GM20431 (cell line): ENCODE data around the gene S100A16.

ENCODE experiments used
- in situ Hi-C: fragments of 300-500 bp; cut with MseI, MboI; formaldehyde crosslinking; loops from one replicate; pipeline ENCODE4 v1.15.0; 2020; ENCODE audit warnings: low sequenced_read_pairs; ENCODE audit not compliant: unreplicated experiment

The S100A16 gene

GRCh38 chr1:153612755-153613331 is at the start of gene S100A16:
Gene S100A16, minus strand, starts transcription at chr1:153613137. Its CDS starts 4,986 bp downstream, at chr1:153608151.
- in situ Hi-C loops, result no loop called here

GRCh38 chr1:153662269-153662668 is 49.3 kb upstream of the S100A16 start:
- in situ Hi-C loops, result loop anchor here (25.0 kb wide), 1 partner anchor 325 kb away; the partner anchor contains the start of genes JTB, RAB13 and RPS27

- in situ Hi-C loops, result loop anchor here (25.0 kb wide), 1 partner anchor 326 kb away; the partner anchor contains the start of genes JTB, RAB13 and RPS27
These were observed 48.3 kb upstream of the S100A16 start for GRCh38 chr1:153661111-153661708.

GRCh38 chr1:153659656-153660055 is 46.7 kb upstream of the S100A16 start:
- in situ Hi-C loops, result loop anchor here (25.0 kb wide), 1 partner anchor 328 kb away; the partner anchor contains the start of genes JTB, RAB13 and RPS27

- in situ Hi-C loops, result loop anchor here (25.0 kb wide), 1 partner anchor 328 kb away; the partner anchor contains the start of genes JTB, RAB13 and RPS27
These were observed 46.2 kb upstream of the S100A16 start for GRCh38 chr1:153659175-153659534.

GRCh38 chr1:153658400-153659174 is 45.6 kb upstream of the S100A16 start, which contains the start of gene SNAPIN:
Gene SNAPIN, plus strand, starts transcription at chr1:153658703. Its CDS starts 41 bp downstream, at chr1:153658744.
- in situ Hi-C loops, result loop anchor here (25.0 kb wide), 1 partner anchor 329 kb away; the partner anchor contains the start of genes JTB, RAB13 and RPS27

GRCh38 chr1:153655333-153655732 is 42.4 kb upstream of the S100A16 start:
- in situ Hi-C loops, result loop anchor here (25.0 kb wide), 1 partner anchor 332 kb away; the partner anchor contains the start of genes JTB, RAB13 and RPS27

- in situ Hi-C loops, result loop anchor here (25.0 kb wide), 1 partner anchor 334 kb away; the partner anchor contains the start of genes JTB, RAB13 and RPS27
These were observed 40.0 kb upstream of the S100A16 start for GRCh38 chr1:153652805-153653500.

- in situ Hi-C loops, result loop anchor here (25.0 kb wide), 1 partner anchor 336 kb away; the partner anchor contains the start of genes JTB, RAB13 and RPS27
These were observed 38.8 kb upstream of the S100A16 start for GRCh38 chr1:153651771-153652170.

- in situ Hi-C loops, result loop anchor here (25.0 kb wide), 1 partner anchor 337 kb away; the partner anchor contains the start of genes JTB, RAB13 and RPS27
These were observed 36.9 kb upstream of the S100A16 start for GRCh38 chr1:153649863-153650235.

GRCh38 chr1:153649137-153649862 is 36.4 kb upstream of the S100A16 start:
- in situ Hi-C loops, result no loop called here

GRCh38 chr1:153648000-153648643 is 35.2 kb upstream of the S100A16 start:
- in situ Hi-C loops, result no loop called here

- in situ Hi-C loops, result no loop called here
These were observed 34.4 kb upstream of the S100A16 start for GRCh38 chr1:153647346-153647714.

GRCh38 chr1:153646672-153647345 is 33.9 kb upstream of the S100A16 start:
- in situ Hi-C loops, result no loop called here

- in situ Hi-C loops, result no loop called here
These were observed 30.9 kb upstream of the S100A16 start for GRCh38 chr1:153643816-153644215.

- in situ Hi-C loops, result no loop called here
These were observed 30.2 kb upstream of the S100A16 start for GRCh38 chr1:153643100-153643499.

GRCh38 chr1:153642161-153642560 is 29.2 kb upstream of the S100A16 start:
- in situ Hi-C loops, result no loop called here

GRCh38 chr1:153640861-153641260 is 27.9 kb upstream of the S100A16 start:
- in situ Hi-C loops, result no loop called here
